Activated B cell treated with CpG ODN at 0.5 μM for 24 hours (primary cell): Measurements from ENCODE around the gene GOLGA8B. TPM values are rescaled to one million over a fixed set of nuclear protein-coding genes. Genes with fewer than 3 reads are reported as not detected.
"Not testable (repeated sequence)": the region's sequence is repeated elsewhere in the genome, so short reads cannot be mapped to it uniquely, and the experiment has no call there.

Experiments used
- ATAC-seq: fragments of 200-7000 bp; cut with Tn5 transposase; one replicate; pipeline ENCODE4 v1.10.0; 2021; ENCODE audit warnings: low read depth, mild to moderate bottlenecking, moderate library complexity
- CTCF ChIA-PET: fragments of 350-600 bp; sonication (Branson Sonifier 250); formaldehyde crosslinking; loops from one replicate; lab custom pipeline; 2021; ENCODE audit warnings: antibody characterized with exemption; lab: Charles Lee
- POLR2A ChIA-PET: fragments of 350-600 bp; sonication (Branson Sonifier 250); formaldehyde crosslinking; loops from one replicate; lab custom pipeline; 2021; ENCODE audit warnings: antibody characterized with exemption; lab: Charles Lee
- DNase-seq: peaks from one replicate; pipeline ENCODE4 v3.0.0; 2022
- H3K27ac Mint-ChIP-seq: one replicate; pipeline ENCODE4 v1.8.0; 2020; ENCODE audit warnings: mixed read lengths
- H3K27me3 Mint-ChIP-seq: one replicate; pipeline ENCODE4 v1.8.0; 2021; ENCODE audit warnings: mixed read lengths
- H3K36me3 Mint-ChIP-seq: one replicate; pipeline ENCODE4 v1.8.0; 2021; ENCODE audit warnings: low read depth, mixed read lengths
- H3K4me1 Mint-ChIP-seq: one replicate; pipeline ENCODE4 v1.8.0; 2021; ENCODE audit warnings: mixed read lengths
- H3K4me3 Mint-ChIP-seq: one replicate; pipeline ENCODE4 v1.8.0; 2020; ENCODE audit warnings: mild to moderate bottlenecking, mixed read lengths
- H3K9me3 Mint-ChIP-seq: one replicate; pipeline ENCODE4 v1.8.0; 2020; ENCODE audit warnings: mixed read lengths
- intact Hi-C: fragments of 100-400 bp; cut with micrococcal nuclease; formaldehyde crosslinking; loops from one replicate; pipeline ENCODE4 v1.15.1; 2024
- total RNA-seq: library from RNA; stranded (reverse); gene quantifications from 2 replicates; pipeline ENCODE4 v1.2.3, GENCODE V29; 2022

GOLGA8B gene
- total RNA-seq, 1 donor from 2014 or later, result 44.1 TPM

DNA sequence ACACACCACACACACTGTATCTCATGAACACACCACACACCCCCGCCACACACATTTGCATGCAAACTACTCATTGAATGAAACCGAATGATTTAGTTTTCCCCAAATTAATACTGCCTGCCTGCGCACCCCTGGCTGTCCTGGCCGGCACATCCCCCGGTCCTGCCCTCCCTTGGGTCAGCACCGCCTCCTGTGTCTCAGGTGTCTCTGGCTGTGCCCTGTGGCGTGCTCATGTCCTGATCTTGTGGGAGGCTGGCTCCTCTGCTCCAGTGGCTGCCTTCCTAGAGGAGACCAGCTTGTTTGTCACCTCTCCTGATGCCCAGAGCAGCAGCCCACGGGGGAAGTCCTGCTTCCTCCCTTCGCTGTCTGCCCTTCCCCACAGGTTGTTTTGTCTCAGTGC lies 28.7 kb downstream of the GOLGA8B start:
- H3K27me3 Mint-ChIP-seq, POLR2A ChIA-PET, ATAC-seq, H3K4me3 Mint-ChIP-seq, CTCF ChIA-PET, H3K4me1 Mint-ChIP-seq, H3K9me3 Mint-ChIP-seq, H3K27ac Mint-ChIP-seq, DNase-seq, H3K36me3 Mint-ChIP-seq, intact Hi-C loops: not testable (repeated sequence)

DNA sequence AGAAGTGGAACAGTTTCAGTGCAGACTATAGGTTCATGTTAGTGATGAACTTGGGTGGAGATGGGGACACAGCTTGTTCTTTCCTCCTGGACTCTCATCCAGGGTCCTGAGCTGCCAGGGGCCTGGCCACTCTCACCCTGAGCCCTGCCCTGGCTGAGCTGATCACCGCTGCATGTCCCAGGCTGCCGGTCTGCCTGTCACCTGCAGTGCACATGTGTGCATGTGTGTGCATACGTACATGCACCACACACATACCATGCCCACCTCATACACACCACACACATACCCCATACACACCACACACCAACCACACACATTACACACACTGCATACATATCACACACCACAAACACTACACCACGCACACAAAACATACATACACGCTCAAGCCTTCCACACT lies 29.3 kb downstream of the GOLGA8B start:
- ATAC-seq, CTCF ChIA-PET, H3K4me3 Mint-ChIP-seq, DNase-seq, H3K36me3 Mint-ChIP-seq, POLR2A ChIA-PET, H3K27ac Mint-ChIP-seq, H3K27me3 Mint-ChIP-seq, H3K9me3 Mint-ChIP-seq, H3K4me1 Mint-ChIP-seq, intact Hi-C loops: not testable (repeated sequence)

DNA sequence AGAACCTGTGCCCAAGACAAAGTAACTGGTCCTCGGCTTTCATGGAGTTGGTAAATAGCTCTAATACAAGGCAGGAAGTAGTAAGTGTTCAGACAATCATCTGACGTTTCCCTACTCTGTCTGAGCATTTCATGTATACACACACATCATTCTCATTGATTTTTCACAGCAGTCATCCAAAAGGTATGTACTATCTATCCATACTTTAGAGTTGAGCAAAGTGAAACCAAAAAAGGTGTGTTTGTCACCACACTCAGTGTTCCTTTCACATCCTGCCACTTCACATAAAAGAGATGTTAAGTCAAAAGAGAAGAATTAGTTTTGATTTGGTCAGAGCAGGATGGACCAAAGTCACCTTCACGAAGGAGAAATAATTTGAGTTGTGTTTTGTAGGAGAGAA lies 33.3 kb downstream of the GOLGA8B start:
- H3K4me3 Mint-ChIP-seq, H3K27me3 Mint-ChIP-seq, H3K9me3 Mint-ChIP-seq, H3K27ac Mint-ChIP-seq, intact Hi-C loops, ATAC-seq, POLR2A ChIA-PET, H3K4me1 Mint-ChIP-seq, DNase-seq, H3K36me3 Mint-ChIP-seq, CTCF ChIA-PET: not testable (repeated sequence)

DNA sequence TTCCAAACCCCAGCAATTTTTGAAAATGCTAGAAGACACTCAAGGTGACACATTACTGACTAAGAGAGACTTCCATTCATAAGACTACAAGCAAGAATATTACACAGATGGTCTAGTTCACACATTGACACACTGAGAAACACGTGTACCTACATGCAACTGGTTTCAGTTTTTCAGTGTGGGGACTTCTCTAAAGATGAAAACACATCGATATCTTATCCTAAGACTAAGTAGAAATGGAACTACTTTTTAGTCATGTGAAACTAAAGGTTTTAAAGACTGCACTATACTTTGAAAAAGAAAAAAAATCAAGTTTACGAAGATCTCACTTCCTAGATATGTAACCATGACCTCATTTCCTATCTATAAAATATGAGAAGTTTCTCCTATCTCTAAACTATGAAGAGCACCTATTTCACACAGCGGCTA lies 34.1 kb downstream of the GOLGA8B start:
- ATAC-seq, H3K4me3 Mint-ChIP-seq, H3K36me3 Mint-ChIP-seq, H3K9me3 Mint-ChIP-seq, H3K4me1 Mint-ChIP-seq, H3K27ac Mint-ChIP-seq, POLR2A ChIA-PET, CTCF ChIA-PET, H3K27me3 Mint-ChIP-seq, intact Hi-C loops, DNase-seq: not testable (repeated sequence)

DNA sequence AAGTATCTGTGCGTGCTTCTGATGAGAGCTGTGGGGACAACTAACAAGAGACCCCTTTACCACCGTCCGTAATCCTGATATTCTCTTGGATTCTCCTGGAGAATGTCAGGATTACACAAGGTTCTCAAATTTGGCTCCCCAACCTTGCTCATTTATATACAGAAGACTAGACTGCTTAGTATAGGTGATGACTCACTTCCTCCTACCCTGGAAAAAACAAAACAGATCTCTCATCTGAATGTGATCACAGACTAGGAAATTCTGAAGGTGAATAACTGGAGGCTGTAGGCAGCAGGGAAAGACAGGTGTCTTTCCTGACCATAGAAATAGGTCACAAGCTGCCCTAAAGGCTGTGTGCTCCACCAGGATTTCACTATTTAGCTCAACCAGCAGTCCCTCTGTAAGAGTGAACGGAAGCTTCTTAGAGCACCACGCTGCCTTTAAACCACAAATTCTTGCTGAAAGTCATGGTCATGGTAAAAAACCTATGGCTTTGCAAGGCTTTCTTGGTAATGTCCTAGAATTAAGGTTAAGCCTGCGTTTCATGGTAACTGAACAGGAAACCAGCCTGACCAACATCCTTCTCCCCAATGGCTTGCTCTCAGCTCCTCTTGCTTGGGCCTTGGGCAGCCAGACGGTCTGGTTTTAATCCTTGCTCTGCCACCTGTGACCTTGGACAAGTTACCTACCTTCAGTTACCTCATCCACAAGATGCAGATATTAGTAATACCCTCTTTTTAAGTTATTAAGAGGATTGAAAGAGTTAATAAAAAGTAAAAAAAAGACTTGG lies 39.4 kb downstream of the GOLGA8B start:
- H3K9me3 Mint-ChIP-seq, ATAC-seq, DNase-seq, H3K27ac Mint-ChIP-seq, POLR2A ChIA-PET, H3K4me1 Mint-ChIP-seq, intact Hi-C loops, H3K36me3 Mint-ChIP-seq, CTCF ChIA-PET, H3K4me3 Mint-ChIP-seq, H3K27me3 Mint-ChIP-seq: not testable (repeated sequence)

DNA sequence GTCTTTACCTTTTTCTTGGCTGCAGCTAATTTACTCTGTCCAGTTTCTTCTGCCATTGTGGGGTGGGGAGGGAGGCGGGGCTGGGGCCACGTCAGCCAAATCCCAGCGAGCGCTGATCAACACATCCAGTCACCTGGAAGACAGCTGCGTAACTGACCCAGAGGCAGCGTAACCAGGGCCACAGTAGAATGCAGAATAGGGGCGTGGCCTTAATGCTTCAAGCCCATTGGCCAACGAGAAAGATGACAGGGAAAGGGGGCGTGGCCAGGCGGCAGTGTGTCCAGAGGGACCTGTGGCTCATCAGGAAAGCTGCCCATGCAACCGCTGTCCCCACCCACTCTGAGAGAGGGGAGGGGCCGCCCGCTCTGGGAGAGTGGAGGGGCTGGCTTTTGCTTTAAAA lies 47.6 kb downstream of the GOLGA8B start:
- H3K9me3 Mint-ChIP-seq, H3K36me3 Mint-ChIP-seq, intact Hi-C loops, H3K4me3 Mint-ChIP-seq, CTCF ChIA-PET, ATAC-seq, H3K27ac Mint-ChIP-seq, POLR2A ChIA-PET, DNase-seq, H3K4me1 Mint-ChIP-seq, H3K27me3 Mint-ChIP-seq: not testable (repeated sequence)

Other genes starting within 250 kb of the GOLGA8B start
- 61.3 and 74.4 TPM in 2 replicates for gene SLC12A6, start 245.9 kb downstream of the GOLGA8B start, total RNA-seq
- 116 and 130 TPM in 2 replicates for gene NOP10, start 240.5 kb downstream of the GOLGA8B start, total RNA-seq
- not detected in 2 replicates for gene NUTM1, start 240.3 kb downstream of the GOLGA8B start, total RNA-seq
- gene LPCAT4, start 216.5 kb downstream of the GOLGA8B start, total RNA-seq, result 23.8 and 28.8 TPM in 2 replicates
- gene GOLGA8A, start 145.8 kb downstream of the GOLGA8B start, total RNA-seq, result 160 and 171 TPM in 2 replicates
- gene GJD2, start 171.3 kb upstream of the GOLGA8B start, total RNA-seq, result not detected in 2 replicates
- not detected in 2 replicates for gene ACTC1, start 211.9 kb upstream of the GOLGA8B start, total RNA-seq